Measurements from ENCODE around the gene GPR15LG.

- TF ChIP-seq POLR2A (IDR thresholded peaks at IDR 0.05; ENCODE audit: low read depth, low read length), result no peak
- TF ChIP-seq CTCF (IDR thresholded peaks at IDR 0.05; ENCODE audit: extremely low read depth in 1 of 2, insufficient read depth in 1 of 2, low read depth in 1 of 2, low read length in 2 of 2), result no peak
- TF ChIP-seq MYC (IDR thresholded peaks at IDR 0.05; ENCODE audit: low read depth, low read length), result no peak
- no peak for TF ChIP-seq POLR2AphosphoS5 (IDR thresholded peaks at IDR 0.05; ENCODE audit: insufficient read depth, low read depth, low read length)
- no peak for TF ChIP-seq JUN (IDR thresholded peaks at IDR 0.05; ENCODE audit: borderline replicate concordance, insufficient read depth, insufficient read length, low read depth)
- TF ChIP-seq EZH2 (IDR thresholded peaks at IDR 0.05; ENCODE audit: borderline replicate concordance, low read depth, low read length, severe bottlenecking), result no peak
- TF ChIP-seq FOS (IDR thresholded peaks at IDR 0.05; ENCODE audit: borderline replicate concordance, insufficient read depth, low read length), result no peak
- TF ChIP-seq MAX (IDR thresholded peaks at IDR 0.05; ENCODE audit: insufficient read depth, insufficient read length), result no peak
- no peak for TF ChIP-seq GATA2 (IDR thresholded peaks at IDR 0.05; ENCODE audit: insufficient read depth, insufficient read length, low read depth, low read length)
Measured at GRCh38 chr10:84204610-84205009, 31.0 kb downstream of the GPR15LG start.

Data from endothelial cell of umbilical vein (primary cell).